Prostate gland (tissue), 2 donors: Measurements from ENCODE around the gene PCDHGA1. TPM values are rescaled to one million over a fixed set of nuclear protein-coding genes. Genes with fewer than 3 reads are reported as not detected.

Experiments used
- DNase-seq: peaks from one replicate; pipeline ENCODE4 v3.0.0-alpha.2; 2019; ENCODE audit warnings: low spot score
- H3K27ac ChIP-seq, 2 donors: fragments of 200-600 bp; sonication (generic); 2 replicates each; pipeline ENCODE4 v1.5.1; 2017 to 2019
- H3K27me3 ChIP-seq: fragments of 200-600 bp; sonication (generic); replicated peaks from 2 replicates; pipeline ENCODE4 v1.5.1; 2019; ENCODE audit not compliant: insufficient read depth
- H3K36me3 ChIP-seq, 2 donors: fragments of 200-600 bp; sonication (generic); 1 replicate in 1 of 2; 2 replicates in 1 of 2; pipeline versions ENCODE4 v1.5.1 to v1.8.1; 2017 to 2019
- H3K4me1 ChIP-seq: fragments of 200-600 bp; sonication (generic); replicated peaks from 2 replicates; pipeline ENCODE4 v1.5.1; 2019
- H3K4me3 ChIP-seq, 2 donors: fragments of 200-600 bp; sonication (generic); 2 replicates each; pipeline ENCODE4 v1.5.1; 2017 to 2019
- H3K9me3 ChIP-seq: fragments of 200-600 bp; sonication (generic); 2 replicates; pipeline ENCODE4 v1.5.1; 2017
- CTCF ChIP-seq, 4 experiments: fragments of 200-600 bp in 2 of 4; fragments of 450-650 bp in 2 of 4; sonication (generic) in 2 of 4; IDR thresholded peaks; 1 replicate in 3 of 4; 2 replicates in 1 of 4; pipeline ENCODE4 v1.5.1; 2016 to 2019; ENCODE audit warnings: antibody characterized with exemption in 4 of 4, mild to moderate bottlenecking in 2 of 4, moderate library complexity in 2 of 4
- POLR2A ChIP-seq: fragments of 450-650 bp; IDR thresholded peaks from one replicate; pipeline ENCODE4 v1.6.1; 2016; ENCODE audit warnings: antibody characterized with exemption, mild to moderate bottlenecking
- POLR2AphosphoS5 ChIP-seq: sonication (generic); formaldehyde crosslinking; IDR thresholded peaks from one replicate; pipeline ENCODE4 v1.6.1; 2017; ENCODE audit warnings: antibody characterized with exemption
- WGBS: methylation state at CpG from one replicate; pipeline ENCODE4 v1.1.5; 2018; 5-methylcytosine and 5-hydroxymethylcytosine counted together
- intact Hi-C: fragments of 100-400 bp; cut with DNase I; formaldehyde crosslinking; loops from one replicate; pipeline ENCODE4 v1.14.2; 2022
- total RNA-seq, 2 donors: library from RNA; depleted of rRNA; stranded (reverse); fragments of >200 nt; gene quantifications; one replicate each; pipeline ENCODE4 v1.1.0, GENCODE V29; 2016

Gene PCDHGA1
- total RNA-seq, 2 donors from 2014 or later = 0.64 to 4.8 TPM

DNA sequence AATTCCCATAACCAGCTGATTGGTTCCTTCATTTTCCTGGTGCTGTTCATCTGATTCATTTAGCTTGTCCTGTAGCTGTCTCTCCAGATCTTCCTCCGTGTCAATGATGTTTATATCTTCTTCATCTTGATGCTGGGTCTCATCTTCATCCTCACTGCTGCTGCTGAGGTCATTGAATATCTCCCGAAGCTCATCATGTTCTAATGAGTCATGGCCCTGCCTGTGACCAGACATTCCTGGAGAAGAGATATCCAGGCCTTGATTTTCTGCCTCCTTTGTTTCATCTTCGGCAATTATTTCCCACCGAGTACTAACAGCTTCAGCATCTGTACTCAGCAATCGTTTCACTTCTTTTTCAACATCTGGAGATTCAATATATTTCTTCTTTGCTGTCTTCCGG lies 11.1 kb upstream of the PCDHGA1 start:
- Histone ChIP-seq H3K27me3 (no peaks in the 10 kb centered on the region), H3K9me3 (peaks cover 12% of the 10 kb centered on the region), H3K4me3 (no peak overlapping the region), H3K27ac (no peak overlapping the region), H3K36me3 (no peaks in the 10 kb centered on the region), H3K4me1 (no peaks in the 10 kb centered on the region)
- intact Hi-C loops = no loop called here
- WGBS = 99% methylated on average over 6 of the region's 6 CpGs
- TF ChIP-seq POLR2A (no peak), CTCF (IDR thresholded peaks at IDR 0.05) (no peak), POLR2AphosphoS5 (no peak)
- DNase-seq = no peak

DNA sequence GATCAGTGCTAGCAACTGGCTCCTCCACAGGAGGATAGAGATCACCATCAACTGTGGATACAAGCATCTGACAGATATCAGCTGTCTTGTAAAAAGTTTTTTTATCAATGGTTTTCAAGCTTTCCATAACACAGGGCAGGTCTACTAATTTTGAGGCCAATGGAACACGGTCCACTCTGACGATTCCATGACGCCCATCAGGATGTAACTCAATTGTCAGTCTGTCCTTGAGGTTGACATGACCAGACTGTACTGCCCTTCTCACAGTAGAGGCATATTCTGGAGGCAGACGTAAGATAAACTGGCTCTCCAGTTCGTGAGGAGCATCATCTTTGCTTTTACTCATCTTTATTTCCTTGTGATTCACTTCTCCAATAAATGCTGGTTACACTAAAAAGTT lies 10.6 kb upstream of the PCDHGA1 start:
- Histone ChIP-seq H3K27me3 (no peaks in the 10 kb centered on the region), H3K4me3 (peak overlapping the region; percentile 50 to 77), H3K27ac (no peak overlapping the region), H3K4me1 (no peaks in the 10 kb centered on the region), H3K36me3 (no peaks in the 10 kb centered on the region), H3K9me3 (peaks cover 12% of the 10 kb centered on the region)
- intact Hi-C loops = loop anchor here (5.0 kb wide), 1 partner anchor 243 kb away; no protein-coding TSS in a partner anchor
- no peak for DNase-seq
- TF ChIP-seq POLR2A (no peak), POLR2AphosphoS5 (no peak), CTCF (IDR thresholded peaks at IDR 0.05) (no peak)
- 70% methylated on average over 5 of the region's 5 CpGs for WGBS

DNA sequence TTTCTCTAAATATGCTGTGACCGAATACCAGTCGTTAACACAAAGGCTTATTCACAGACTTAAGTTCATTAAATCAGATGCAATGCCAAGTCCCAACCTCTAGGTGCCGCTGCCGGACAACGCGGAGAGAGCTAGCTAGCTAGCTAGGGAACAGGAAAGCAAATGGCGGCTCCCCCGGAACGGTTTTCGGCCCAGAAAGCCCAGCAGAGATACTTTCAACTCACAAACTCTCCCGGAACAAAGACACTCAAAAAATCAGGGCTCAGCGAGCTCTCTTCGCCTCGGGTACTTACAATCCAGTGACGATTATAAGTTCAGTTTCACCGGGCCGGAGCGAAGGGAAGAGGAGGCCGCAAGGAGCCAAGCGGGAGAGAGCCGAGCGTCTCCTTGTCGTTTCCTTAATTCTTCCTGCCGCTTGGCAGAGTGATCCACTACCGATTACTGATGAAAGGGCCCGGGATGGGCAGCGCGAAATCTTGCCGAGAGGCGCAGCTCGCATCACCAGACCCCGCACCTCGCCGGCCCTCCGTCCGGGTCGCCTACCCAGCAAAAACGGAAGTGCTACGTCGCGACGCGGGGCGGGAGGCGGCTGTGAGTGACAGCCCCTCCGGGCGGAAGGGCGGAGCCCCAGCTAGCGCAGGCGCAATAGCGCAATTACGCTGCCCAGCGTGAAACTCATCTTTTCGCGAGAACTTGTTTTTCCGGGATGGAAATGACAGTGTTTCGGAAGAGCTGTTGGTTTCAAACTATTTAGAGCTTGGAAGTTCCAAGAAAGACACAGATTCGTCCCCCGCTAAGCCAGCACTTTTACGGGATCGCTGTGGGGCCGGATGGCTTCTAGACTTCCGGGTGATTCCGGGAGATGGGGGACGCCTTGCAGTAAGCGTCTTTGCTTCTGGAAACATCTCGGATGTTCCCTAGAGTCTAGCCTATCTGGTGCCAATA lies 9.8 kb upstream of the PCDHGA1 start, which contains the start of gene TAF7:
Gene TAF7, minus strand, starts transcription at position 560 of the 945 bp plus-strand sequence. CDS start 740 bp downstream, outside the sequence.
- peak within 1 kb of the TSS; percentile 94 to 96 for H3K27ac ChIP-seq
- no peaks in the 10 kb centered on the region for H3K27me3 ChIP-seq
- intact Hi-C loops = loop anchor here (5.0 kb wide), 1 partner anchor 242 kb away; no protein-coding TSS in a partner anchor
- TF ChIP-seq POLR2AphosphoS5 (peak; percentile 92), POLR2A (peak; percentile 77), CTCF (IDR thresholded peaks at IDR 0.05) (peak; percentile 55 to 78 (median 76))
- WGBS = 2% methylated on average over 62 of the region's 67 CpGs
- H3K4me1 ChIP-seq = no peaks in the 10 kb centered on the region
- peak; percentile 80 for DNase-seq
- peak within 1 kb of the TSS; percentile 50 to 77 for H3K4me3 ChIP-seq
- H3K36me3 ChIP-seq = no peaks in the 10 kb centered on the region
- H3K9me3 ChIP-seq = peaks cover 12% of the 10 kb centered on the region

GRCh38 chr5:141322261-141322660 lies 8.1 kb upstream of the PCDHGA1 start:
- Histone ChIP-seq H3K4me1 (no peaks in the 10 kb centered on the region), H3K36me3 (no peaks in the 10 kb centered on the region), H3K4me3 (no peak overlapping the region), H3K9me3 (peaks cover 12% of the 10 kb centered on the region), H3K27me3 (no peaks in the 10 kb centered on the region), H3K27ac (no peak overlapping the region)
- WGBS = 92% methylated on average over 3 of the region's 3 CpGs
- no peak for TF ChIP-seq POLR2AphosphoS5
- no peak for TF ChIP-seq CTCF (IDR thresholded peaks at IDR 0.05)
- TF ChIP-seq POLR2A = no peak
- intact Hi-C loops = loop anchor here (5.0 kb wide), 1 partner anchor 240 kb away; no protein-coding TSS in a partner anchor
- DNase-seq = no peak
